Common myeloid progenitor, CD34-positive (primary cell): ENCODE measurements around the gene TMEM140.

Experiments
- CTCF ChIA-PET: fragments of 350-600 bp; sonication (Branson Sonifier 250); formaldehyde crosslinking; loops from one replicate; lab custom pipeline; 2021; ENCODE audit warnings: antibody characterized with exemption; lab: Charles Lee
- POLR2A ChIA-PET: fragments of 350-600 bp; sonication (Branson Sonifier 250); formaldehyde crosslinking; loops from one replicate; lab custom pipeline; 2021; ENCODE audit warnings: antibody characterized with exemption; lab: Charles Lee
- DNase-seq, 3 donors: peaks; one replicate each; pipeline versions ENCODE4 v3.0.0 to v3.0.0-alpha.2; 2013
- H3K27ac ChIP-seq, 2 experiments: 1 replicate in 1 of 2; 2 replicates in 1 of 2; pipeline ENCODE4 v1.7.0; 2013; ENCODE audit warnings: inconsistent platforms in 2 of 2, low read length in 2 of 2, mild to moderate bottlenecking in 2 of 2, low read depth in 1 of 2, moderate library complexity in 1 of 2; ENCODE audit not compliant: severe bottlenecking in 2 of 2, insufficient read depth in 1 of 2, poor library complexity in 1 of 2
- H3K27me3 ChIP-seq, 5 experiments: replicated peaks in 2 of 5; 1 replicate in 3 of 5; 2 replicates in 2 of 5; pipeline versions ENCODE4 v1.6.1 to v1.7.0; 2013; ENCODE audit warnings: low read length in 4 of 5, mild to moderate bottlenecking in 2 of 5, moderate library complexity in 2 of 5, inconsistent platforms in 1 of 5; ENCODE audit not compliant: insufficient read depth in 5 of 5, control insufficient read depth in 4 of 5
- H3K36me3 ChIP-seq, 4 experiments: 1 replicate in 2 of 4; 2 replicates in 2 of 4; pipeline versions ENCODE4 v1.6.1 to v1.7.0; 2013; ENCODE audit warnings: low read length in 3 of 4, control low read depth in 1 of 4, mild to moderate bottlenecking in 1 of 4; ENCODE audit not compliant: control insufficient read depth in 4 of 4, insufficient read depth in 4 of 4
- H3K4me1 ChIP-seq, 4 experiments: 1 replicate in 3 of 4; 2 replicates in 1 of 4; pipeline versions ENCODE4 v1.6.1 to v1.7.1; 2013; ENCODE audit warnings: low read length in 3 of 4, mild to moderate bottlenecking in 3 of 4, control low read depth in 1 of 4, inconsistent platforms in 1 of 4, moderate library complexity in 1 of 4; ENCODE audit not compliant: control insufficient read depth in 4 of 4, insufficient read depth in 4 of 4; ENCODE audit errors: control extremely low read depth in 1 of 4
- H3K4me3 ChIP-seq, 7 experiments: 1 replicate in 4 of 7; 2 replicates in 3 of 7; pipeline versions ENCODE4 v1.5.1 to v1.7.0; 2013; ENCODE audit warnings: mild to moderate bottlenecking in 7 of 7, low read length in 6 of 7, moderate library complexity in 6 of 7, inconsistent platforms in 2 of 7, low read depth in 2 of 7, control low read depth in 1 of 7; ENCODE audit not compliant: insufficient read depth in 4 of 7, control insufficient read depth in 1 of 7; ENCODE audit errors: extremely low read depth in 1 of 7
- H3K9me3 ChIP-seq, 5 experiments: 1 replicate in 4 of 5; 2 replicates in 1 of 5; pipeline versions ENCODE4 v1.6.1 to v1.7.1; 2013; ENCODE audit warnings: low read length in 4 of 5, mild to moderate bottlenecking in 2 of 5, inconsistent platforms in 1 of 5, low read depth in 1 of 5, moderate library complexity in 1 of 5; ENCODE audit not compliant: control insufficient read depth in 4 of 5, insufficient read depth in 2 of 5; ENCODE audit errors: control extremely low read depth in 1 of 5
- WGBS: methylation state at CpG from one replicate; pipeline ENCODE4 v1.1.5; 2013; ENCODE audit not compliant: insufficient coverage; 5-methylcytosine and 5-hydroxymethylcytosine counted together

The TMEM140 gene

DNA sequence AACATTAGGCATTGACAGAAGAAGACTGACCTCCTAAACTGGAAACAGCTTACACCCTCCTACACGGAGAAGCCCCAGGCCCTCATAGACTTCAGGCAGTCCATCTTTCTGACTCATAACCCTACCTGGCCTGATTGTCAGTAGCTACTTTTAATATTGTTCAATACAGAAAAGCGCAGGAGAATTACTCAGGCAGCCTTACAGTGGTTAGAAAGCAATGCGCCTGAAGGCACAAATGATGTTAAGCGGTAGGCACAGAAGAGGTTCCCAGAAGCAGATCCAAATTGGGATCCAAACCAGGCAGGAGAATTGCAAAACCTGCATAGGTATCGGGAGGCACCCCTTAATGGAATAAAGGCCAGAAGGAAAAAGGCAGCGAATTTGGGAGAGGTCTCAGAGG, 28.1 kb downstream of the TMEM140 start:
- no peak overlapping the region for H3K4me3 ChIP-seq
- no peak overlapping the region for H3K27ac ChIP-seq
- H3K4me1 ChIP-seq, result peaks cover 0 to 13% (median 6%) of the 10 kb centered on the region in 4 experiments
- DNase-seq, result no peak
- H3K27me3 ChIP-seq, result no peaks in the 10 kb centered on the region
- WGBS, result 97% methylated on average over 6 of the region's 6 CpGs
- ChIA-PET POLR2A (no interaction called here), CTCF (interaction anchor here (1.6 kb wide), 1 partner anchor 9 kb away, joined by 3 read pairs; no protein-coding TSS in a partner anchor)
- peaks cover 0 to 9% (median 4%) of the 10 kb centered on the region in 4 experiments for H3K36me3 ChIP-seq
- H3K9me3 ChIP-seq, result peaks cover 0 to 11% (median 4%) of the 10 kb centered on the region in 5 experiments

DNA sequence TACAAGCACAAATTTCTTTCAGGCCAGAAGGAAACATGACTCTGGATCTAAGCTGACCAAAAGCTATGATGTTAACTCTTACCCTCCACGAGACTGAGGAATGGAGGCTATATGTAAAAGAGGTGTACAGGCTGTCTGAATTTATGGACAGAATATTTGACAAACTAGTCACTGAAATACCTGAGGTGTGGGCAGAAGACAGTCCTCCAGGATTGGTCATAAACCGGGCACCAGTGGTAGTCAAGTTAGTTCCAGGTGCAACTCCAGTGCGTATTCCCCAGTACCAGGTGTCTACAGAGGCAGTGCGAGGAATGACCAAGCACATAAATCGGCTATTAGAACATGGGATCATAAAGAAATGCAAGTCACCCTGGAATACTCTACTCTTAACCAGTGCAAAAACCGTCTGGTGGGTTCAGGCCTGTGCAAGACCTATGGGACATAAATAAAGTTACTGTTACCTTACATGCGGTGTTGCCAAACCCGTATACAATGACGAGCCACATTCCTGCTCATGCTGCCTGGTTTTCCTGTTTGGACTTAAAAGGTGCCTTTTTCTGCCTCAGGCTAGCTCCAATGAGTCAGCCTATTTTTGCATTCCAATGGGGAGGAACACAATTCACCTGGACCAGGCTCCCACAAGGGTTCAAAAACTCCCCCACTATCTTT, 29.3 kb downstream of the TMEM140 start:
- 99% methylated on average over 8 of the region's 9 CpGs for WGBS
- no peak for DNase-seq
- POLR2A ChIA-PET, result no interaction called here

DNA sequence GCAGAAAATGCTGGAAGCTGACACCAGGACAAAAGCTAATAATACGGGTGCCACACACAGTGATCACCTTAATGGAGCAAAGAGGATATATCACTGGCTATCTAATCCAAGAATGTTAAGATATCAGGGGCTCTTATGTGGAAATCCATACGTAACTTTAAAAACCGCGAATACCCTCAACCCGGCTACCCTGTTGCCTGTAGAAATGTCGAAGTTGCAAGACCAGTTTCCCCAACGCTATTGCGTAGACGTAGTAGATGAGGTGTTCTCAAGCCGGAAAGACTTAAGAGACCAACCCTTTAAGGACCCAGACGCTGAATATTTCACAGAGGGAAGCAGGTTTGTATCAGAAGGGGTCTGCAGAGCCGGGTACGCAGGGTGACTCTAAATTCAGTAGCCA, 30.5 kb downstream of the TMEM140 start:
- no peak overlapping the region for H3K27ac ChIP-seq
- no peaks in the 10 kb centered on the region for H3K4me1 ChIP-seq
- H3K36me3 ChIP-seq, result peaks cover 11 to 30% (median 19%) of the 10 kb centered on the region in 4 experiments
- no peaks in the 10 kb centered on the region for H3K27me3 ChIP-seq
- POLR2A ChIA-PET, result no interaction called here
- no peak overlapping the region for H3K4me3 ChIP-seq
- H3K9me3 ChIP-seq, result peaks cover 3 to 33% (median 22%) of the 10 kb centered on the region in 5 experiments
- 95% methylated on average over 12 of the region's 13 CpGs for WGBS
- no peak for DNase-seq
- CTCF ChIA-PET, result interaction anchor here (0.6 to 1.0 kb wide), 2 partner anchors 13 to 57 kb away, joined by 3 to 4 read pairs; no protein-coding TSS in a partner anchor

More for the DNA sequence above, 29.3 kb downstream of the TMEM140 start:
- CTCF ChIA-PET, result interaction anchor here (1.0 to 1.1 kb wide), 2 partner anchors 13 to 14 kb away, joined by 4 read pairs; no protein-coding TSS in a partner anchor
- Histone ChIP-seq H3K36me3 (peaks cover 3 to 18% (median 9%) of the 10 kb centered on the region in 4 experiments), H3K4me1 (peaks cover 0 to 2% (median 0%) of the 10 kb centered on the region in 4 experiments), H3K9me3 (peaks cover 0 to 23% (median 15%) of the 10 kb centered on the region in 5 experiments), H3K4me3 (no peak overlapping the region), H3K27ac (no peak overlapping the region), H3K27me3 (no peaks in the 10 kb centered on the region)

DNA sequence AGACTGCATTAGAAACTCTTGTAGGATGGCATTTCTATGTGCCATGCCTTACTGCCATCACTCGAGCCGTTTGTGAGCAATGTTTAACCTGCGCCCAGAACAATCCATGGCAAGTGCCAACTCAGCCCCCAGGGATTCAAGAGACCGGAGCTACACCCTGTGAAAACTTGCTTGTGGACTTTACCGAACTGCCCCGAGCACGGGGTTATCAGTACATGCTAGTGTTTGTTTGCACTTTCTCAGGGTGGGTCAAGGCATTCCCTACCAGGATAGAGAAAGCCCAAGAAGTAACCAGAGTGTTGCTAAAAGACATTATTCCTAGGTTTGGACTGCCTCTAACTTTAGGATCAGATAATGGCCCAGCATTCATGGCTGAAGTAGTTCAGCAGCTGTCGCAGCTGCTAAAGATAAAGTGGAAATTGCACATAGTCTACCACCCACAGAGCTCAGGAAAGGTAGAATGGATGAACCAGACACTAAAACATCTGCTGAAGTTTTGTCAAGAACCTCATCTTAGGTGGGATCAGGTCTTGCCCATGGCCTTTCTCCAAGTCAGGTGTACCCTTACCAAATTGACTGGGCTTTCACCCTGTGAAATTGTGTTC, 31.6 kb downstream of the TMEM140 start:
- no peak for DNase-seq
- H3K36me3 ChIP-seq, result peaks cover 11 to 41% (median 23%) of the 10 kb centered on the region in 4 experiments
- no peak overlapping the region for H3K4me3 ChIP-seq
- WGBS, result 96% methylated on average over 8 of the region's 8 CpGs
- no peaks in the 10 kb centered on the region for H3K4me1 ChIP-seq
- H3K27me3 ChIP-seq, result no peaks in the 10 kb centered on the region
- POLR2A ChIA-PET, result no interaction called here
- no peak overlapping the region for H3K27ac ChIP-seq
- CTCF ChIA-PET, result interaction anchor here (0.8 to 1.2 kb wide), 2 partner anchors 19 to 193 kb away, joined by 3 read pairs; partner anchors contain the start of gene AGBL3
- peaks cover 3 to 38% (median 26%) of the 10 kb centered on the region in 5 experiments for H3K9me3 ChIP-seq

DNA sequence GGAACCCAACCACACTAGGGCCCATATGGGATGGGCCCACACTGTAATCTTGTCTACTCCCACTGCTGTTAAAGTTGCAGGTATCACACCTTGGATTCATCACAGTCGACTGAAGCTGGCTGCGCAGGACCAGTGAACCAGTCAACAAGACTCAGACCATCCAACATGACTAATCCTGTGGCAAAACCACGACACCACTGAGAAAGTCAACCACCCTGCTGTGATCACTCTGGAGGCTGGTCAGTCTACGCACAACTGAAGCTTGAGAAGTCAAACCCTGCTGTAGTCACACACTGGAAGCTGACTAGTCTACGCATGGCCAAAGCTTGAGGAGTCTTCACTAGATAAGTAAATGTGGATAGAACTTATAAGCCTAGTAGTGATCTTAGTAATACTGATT, 32.2 kb downstream of the TMEM140 start:
- CTCF ChIA-PET, result interaction anchor here (0.8 to 1.3 kb wide), 6 partner anchors 9 to 194 kb away, joined by 3 to 4 read pairs (median 3); partner anchors contain the start of gene AGBL3
- H3K4me3 ChIP-seq, result no peak overlapping the region
- no peak overlapping the region for H3K27ac ChIP-seq
- POLR2A ChIA-PET, result no interaction called here
- peaks cover 3 to 39% (median 26%) of the 10 kb centered on the region in 5 experiments for H3K9me3 ChIP-seq
- WGBS, result 83% methylated on average over 2 of the region's 5 CpGs
- H3K36me3 ChIP-seq, result peaks cover 11 to 48% (median 26%) of the 10 kb centered on the region in 4 experiments
- no peaks in the 10 kb centered on the region for H3K27me3 ChIP-seq
- DNase-seq, result no peak
- no peaks in the 10 kb centered on the region for H3K4me1 ChIP-seq

DNA sequence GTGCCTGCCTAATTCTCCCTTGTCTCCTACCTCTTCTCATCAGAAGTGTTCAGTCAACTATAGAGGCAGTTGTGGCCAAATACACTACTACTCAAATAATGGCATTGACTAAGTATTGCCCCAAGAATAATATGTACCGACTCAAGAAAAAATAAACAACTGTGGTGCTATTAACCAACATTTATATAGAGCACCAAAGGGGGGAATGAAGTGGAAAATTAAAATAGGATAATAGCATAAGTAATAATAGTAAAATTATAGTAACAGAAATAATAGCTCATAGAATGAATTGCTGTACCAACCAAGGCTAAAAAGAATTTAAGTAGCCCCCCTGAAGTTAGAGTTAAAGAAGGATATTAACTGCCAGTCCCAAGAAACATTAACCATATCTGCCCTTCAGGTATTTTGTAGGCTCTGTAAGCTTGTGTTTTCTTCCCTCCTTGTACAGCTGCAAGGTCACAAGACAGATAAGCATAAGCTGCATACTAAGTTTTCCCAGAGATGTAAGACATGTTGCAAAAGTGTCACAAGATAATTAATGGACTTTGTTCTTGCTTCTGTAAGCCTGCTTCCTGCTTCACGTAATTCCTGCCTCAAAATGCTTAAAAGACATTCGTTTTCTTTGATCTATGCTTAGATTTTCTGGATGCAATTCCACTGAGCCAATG, 33.5 kb downstream of the TMEM140 start:
- Histone ChIP-seq H3K9me3 (peaks cover 3 to 39% (median 26%) of the 10 kb centered on the region in 5 experiments), H3K4me1 (peaks cover 0 to 6% (median 0%) of the 10 kb centered on the region in 4 experiments), H3K27me3 (no peaks in the 10 kb centered on the region), H3K27ac (no peak overlapping the region), H3K4me3 (no peak overlapping the region), H3K36me3 (peaks cover 11 to 60% (median 35%) of the 10 kb centered on the region in 4 experiments)
- peak in 1 of 3 donors; percentile 22 for DNase-seq
- WGBS, result 90% methylated on average over 2 of the region's 3 CpGs
- ChIA-PET CTCF (interaction anchor here (0.8 to 1.4 kb wide), 6 partner anchors 8 to 194 kb away, joined by 3 to 4 read pairs (median 3); partner anchors contain the start of gene TMEM140), POLR2A (interaction anchor here (0.6 kb wide), 1 partner anchor 586 kb away, joined by 3 read pairs; no protein-coding TSS in a partner anchor)
